ENCODE results near the gene LRRC2.

The LRRC2 gene

GRCh38 chr3:46468753-46469600 lies 97.1 kb downstream of the LRRC2 start:
- Histone ChIP-seq H3K27me3 (replicated peaks; ENCODE audit: insufficient read depth, low read length) (no peaks in the 10 kb centered on the region), H4K20me1 (ENCODE audit: insufficient read depth, low read length) (no peaks in the 10 kb centered on the region), H3K79me2 (ENCODE audit: low read length) (no peaks in the 10 kb centered on the region), H3K4me3 (ENCODE audit: low read length) (no peak overlapping the region), H3F3A (ENCODE audit: insufficient read depth, low read length) (no peaks in the 10 kb centered on the region), H3K9ac (ENCODE audit: low read length) (no peak overlapping the region), H2AFZ (ENCODE audit: low read length) (no peak overlapping the region), H3K9me3 (replicated peaks; ENCODE audit: insufficient read depth, low read length) (no peaks in the 10 kb centered on the region), H3K4me1 (ENCODE audit: low read length) (no peaks in the 10 kb centered on the region), H3K27ac (ENCODE audit: low read length) (no peak overlapping the region), H3K4me2 (ENCODE audit: low read depth, low read length) (no peak overlapping the region), H3K36me3 (replicated peaks; ENCODE audit: insufficient read depth, low read length) (no peaks in the 10 kb centered on the region), H3K9me2 (replicated peaks; ENCODE audit: insufficient read depth, low read length) (no peaks in the 10 kb centered on the region)
- no peak for DNase-seq
- no peak for TF ChIP-seq CTCF (IDR thresholded peaks at IDR 0.05; ENCODE audit: low read length)
- no peak for TF ChIP-seq EZH2phosphoT487 (IDR thresholded peaks at IDR 0.05; ENCODE audit: low read length)
- no peak for TF ChIP-seq EZH2 (optimal IDR thresholded peaks at IDR 0.05; ENCODE audit: low read depth, low read length)

- Histone ChIP-seq H3F3A (ENCODE audit: insufficient read depth, low read length) (no peaks in the 10 kb centered on the region), H3K9me3 (replicated peaks; ENCODE audit: insufficient read depth, low read length) (no peaks in the 10 kb centered on the region), H3K79me2 (ENCODE audit: low read length) (no peaks in the 10 kb centered on the region), H3K4me1 (ENCODE audit: low read length) (no peaks in the 10 kb centered on the region), H3K36me3 (replicated peaks; ENCODE audit: insufficient read depth, low read length) (no peaks in the 10 kb centered on the region), H4K20me1 (ENCODE audit: insufficient read depth, low read length) (no peaks in the 10 kb centered on the region), H3K27ac (ENCODE audit: low read length) (no peak overlapping the region), H3K27me3 (replicated peaks; ENCODE audit: insufficient read depth, low read length) (no peaks in the 10 kb centered on the region), H3K4me2 (ENCODE audit: low read depth, low read length) (no peak overlapping the region), H3K9ac (ENCODE audit: low read length) (no peak overlapping the region), H3K9me2 (replicated peaks; ENCODE audit: insufficient read depth, low read length) (no peaks in the 10 kb centered on the region), H3K4me3 (ENCODE audit: low read length) (no peak overlapping the region), H2AFZ (ENCODE audit: low read length) (no peak overlapping the region)
- DNase-seq: no peak
- TF ChIP-seq EZH2 (optimal IDR thresholded peaks at IDR 0.05; ENCODE audit: low read depth, low read length) (no peak), CTCF (IDR thresholded peaks at IDR 0.05; ENCODE audit: low read length) (no peak), EZH2phosphoT487 (IDR thresholded peaks at IDR 0.05; ENCODE audit: low read length) (no peak)
Observed at GRCh38 chr3:46467562-46467961, 98.5 kb downstream of the LRRC2 start.

GRCh38 chr3:46466871-46467403 lies 99.2 kb downstream of the LRRC2 start:
- Histone ChIP-seq H3K36me3 (replicated peaks; ENCODE audit: insufficient read depth, low read length) (no peaks in the 10 kb centered on the region), H3K4me3 (ENCODE audit: low read length) (no peak overlapping the region), H3K79me2 (ENCODE audit: low read length) (no peaks in the 10 kb centered on the region), H2AFZ (ENCODE audit: low read length) (no peak overlapping the region), H3K9ac (ENCODE audit: low read length) (no peak overlapping the region), H3K27me3 (replicated peaks; ENCODE audit: insufficient read depth, low read length) (no peaks in the 10 kb centered on the region), H3F3A (ENCODE audit: insufficient read depth, low read length) (no peaks in the 10 kb centered on the region), H3K9me3 (replicated peaks; ENCODE audit: insufficient read depth, low read length) (no peaks in the 10 kb centered on the region), H3K9me2 (replicated peaks; ENCODE audit: insufficient read depth, low read length) (no peaks in the 10 kb centered on the region), H3K4me1 (ENCODE audit: low read length) (no peaks in the 10 kb centered on the region), H3K4me2 (ENCODE audit: low read depth, low read length) (no peak overlapping the region), H3K27ac (ENCODE audit: low read length) (no peak overlapping the region), H4K20me1 (ENCODE audit: insufficient read depth, low read length) (no peaks in the 10 kb centered on the region)
- no peak for TF ChIP-seq EZH2 (optimal IDR thresholded peaks at IDR 0.05; ENCODE audit: low read depth, low read length)
- no peak for TF ChIP-seq CTCF (IDR thresholded peaks at IDR 0.05; ENCODE audit: low read length)
- TF ChIP-seq EZH2phosphoT487 (IDR thresholded peaks at IDR 0.05; ENCODE audit: low read length): no peak
- DNase-seq: no peak
